GM12891 (cell line): ENCODE results near the gene RBKS.
"Not testable (repeated sequence)": the region's sequence is repeated elsewhere in the genome, so short reads cannot be mapped to it uniquely, and the experiment has no call there.

Experiments used
- DNase-seq: peaks from one replicate; pipeline ENCODE4 v3.0.0; 2011; ENCODE audit warnings: low spot score; ENCODE audit not compliant: insufficient read length
- FAIRE-seq: peaks from 2 replicates; lab custom pipeline; 2011; peaks lifted over from hg19 to GRCh38; lab: Jason Lieb, UNC
- PAX5 ChIP-seq: IDR thresholded peaks from 2 replicates; pipeline ENCODE4 v1.6.1; 2011; ENCODE audit warnings: low read length, moderate library complexity, mild to moderate bottlenecking; ENCODE audit not compliant: insufficient read depth, severe bottlenecking
- POLR2A ChIP-seq: IDR thresholded peaks from 2 replicates; pipeline ENCODE4 v1.6.1; 2011; ENCODE audit warnings: low read depth, low read length, control low read depth
- POLR2AphosphoS5 ChIP-seq: IDR thresholded peaks from 2 replicates; pipeline ENCODE4 v1.6.1; 2011; ENCODE audit warnings: low read depth, low read length, control low read depth
- POU2F2 ChIP-seq: IDR thresholded peaks from 2 replicates; pipeline ENCODE4 v1.6.1; 2011; ENCODE audit warnings: low read depth, mild to moderate bottlenecking, control low read depth, low read length, moderate library complexity
- SPI1 ChIP-seq: IDR thresholded peaks from 2 replicates; pipeline ENCODE4 v1.6.1; 2011; ENCODE audit warnings: low read depth, low read length, control low read depth
- TAF1 ChIP-seq: IDR thresholded peaks from 2 replicates; pipeline ENCODE4 v1.6.1; 2011; ENCODE audit warnings: low read depth, low read length, control low read depth

RBKS gene

GRCh38 chr2:27763907-27764267, 126.3 kb downstream of the RBKS start:
- TF ChIP-seq PAX5, result no peak
- FAIRE-seq (no peak), DNase-seq (no peak)

- DNase-seq (no peak), FAIRE-seq (no peak)
- no peak for TF ChIP-seq SPI1
- TF ChIP-seq POLR2AphosphoS5, result no peak
- TF ChIP-seq PAX5, result no peak
- no peak for TF ChIP-seq POLR2A
- no peak for TF ChIP-seq TAF1
Observed at GRCh38 chr2:27762951-27763906, 127.0 kb downstream of the RBKS start.

GRCh38 chr2:27756544-27757498, 133.4 kb downstream of the RBKS start:
- FAIRE-seq, result no peak

GRCh38 chr2:27756091-27756490, 134.1 kb downstream of the RBKS start:
- DNase-seq, result no peak

More at GRCh38 chr2:27756544-27757498, 133.4 kb downstream of the RBKS start:
- TF ChIP-seq SPI1 (no peak), POU2F2 (no peak), POLR2AphosphoS5 (no peak), POLR2A (no peak), PAX5 (no peak), TAF1 (no peak)
- DNase-seq, result no peak

GRCh38 chr2:27754831-27755230, 135.4 kb downstream of the RBKS start:
- TF ChIP-seq POLR2A (no peak), POU2F2 (no peak), TAF1 (no peak), POLR2AphosphoS5 (no peak), PAX5 (no peak), SPI1 (no peak)
- FAIRE-seq (no peak), DNase-seq (no peak)

More at GRCh38 chr2:27756091-27756490, 134.1 kb downstream of the RBKS start:
- FAIRE-seq, result no peak
- TF ChIP-seq POLR2A (no peak), SPI1 (no peak)

GRCh38 chr2:27754138-27754588, 136.0 kb downstream of the RBKS start:
- TF ChIP-seq PAX5, result no peak
- TF ChIP-seq POU2F2, result peak; percentile 56; the same call in 1 of the 2 replicates
- FAIRE-seq (no peak), DNase-seq (peak; percentile 45)

GRCh38 chr2:27752551-27753237, 137.5 kb downstream of the RBKS start:
- FAIRE-seq (no peak), DNase-seq (no peak)
- TF ChIP-seq POLR2A, result no peak
- no peak for TF ChIP-seq SPI1
- no peak for TF ChIP-seq TAF1
- TF ChIP-seq POLR2AphosphoS5, result no peak
- TF ChIP-seq POU2F2, result no peak
- no peak for TF ChIP-seq PAX5

- FAIRE-seq (no peak), DNase-seq (no peak)
- TF ChIP-seq POLR2A, result no peak
Observed at GRCh38 chr2:27751377-27751776, 138.8 kb downstream of the RBKS start.

GRCh38 chr2:27748803-27749554, 141.2 kb downstream of the RBKS start:
- DNase-seq, FAIRE-seq: not testable (repeated sequence)
